GM20000 (cell line): ENCODE results near the gene STON2.
"Not testable (repeated sequence)": the region's sequence is repeated elsewhere in the genome, so short reads cannot be mapped to it uniquely, and the experiment has no call there.

Source experiments
- DNase-seq: peaks from one replicate; pipeline ENCODE4 v3.0.0; 2012; ENCODE audit warnings: low spot score
- CTCF ChIP-seq: IDR thresholded peaks from 2 replicates; pipeline ENCODE4 v1.5.1; 2012; ENCODE audit warnings: mild to moderate bottlenecking, control low read depth; ENCODE audit errors: extremely low read depth, missing control alignments

The STON2 gene

DNA sequence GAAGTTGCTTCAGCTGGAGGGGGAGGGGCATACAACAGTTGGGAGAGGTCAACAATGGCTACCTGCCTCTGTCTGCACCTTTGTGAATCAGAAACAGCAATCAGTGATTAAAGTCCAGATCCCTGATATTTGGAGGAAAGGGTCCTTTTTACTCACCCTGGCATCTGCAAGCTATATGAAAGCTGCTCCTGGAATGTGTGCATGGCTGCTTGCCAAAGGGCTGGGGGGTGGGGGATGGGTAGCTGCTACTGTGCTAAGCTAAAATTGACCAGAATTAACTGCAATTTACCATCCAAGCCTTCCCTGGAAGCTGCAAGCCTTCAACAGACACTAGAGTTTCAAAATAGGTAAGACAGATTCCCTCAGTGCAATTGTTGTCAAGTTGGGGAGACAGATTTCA, 165.8 kb downstream of the STON2 start:
- no peak for DNase-seq

GRCh38 chr14:81233615-81234014, 166.5 kb downstream of the STON2 start:
- no peak for DNase-seq
- no peak for TF ChIP-seq CTCF

More for the DNA sequence above, 165.8 kb downstream of the STON2 start:
- no peak for TF ChIP-seq CTCF

- no peak for DNase-seq
- TF ChIP-seq CTCF, result no peak
These were observed 168.6 kb downstream of the STON2 start for GRCh38 chr14:81231540-81231939.

- no peak for DNase-seq
- no peak for TF ChIP-seq CTCF
These were observed 175.9 kb downstream of the STON2 start for GRCh38 chr14:81224222-81224621.

- DNase-seq, result not testable (repeated sequence)
These were observed 176.3 kb downstream of the STON2 start for GRCh38 chr14:81223788-81224187.

- TF ChIP-seq CTCF, result no peak
- DNase-seq, result no peak
These were observed 177.4 kb downstream of the STON2 start for GRCh38 chr14:81222691-81223090.

GRCh38 chr14:81222126-81222525, 178.0 kb downstream of the STON2 start:
- no peak for DNase-seq
- TF ChIP-seq CTCF, result no peak

GRCh38 chr14:81221579-81222102, 178.5 kb downstream of the STON2 start:
- DNase-seq, result no peak
- TF ChIP-seq CTCF, result no peak
